Uterus (tissue), 2 donors: ENCODE measurements around the gene FGD6.
A peak's percentile ranks its signal among the peaks of the same experiment; 100 is the strongest.

ENCODE experiments used
- CTCF ChIP-seq, 4 experiments: fragments of 200-600 bp in 2 of 4; fragments of 450-650 bp in 2 of 4; sonication (generic) in 2 of 4; IDR thresholded peaks; one replicate each; pipeline ENCODE4 v1.5.1; 2016 to 2019; ENCODE audit warnings: antibody characterized with exemption in 4 of 4, mild to moderate bottlenecking in 2 of 4, moderate library complexity in 1 of 4
- POLR2A ChIP-seq, 2 donors: fragments of 450-650 bp; IDR thresholded peaks; one replicate each; pipeline ENCODE4 v1.6.1; 2016; ENCODE audit warnings: antibody characterized with exemption in 2 of 2, mild to moderate bottlenecking in 1 of 2, moderate library complexity in 1 of 2

GRCh38 chr12:95073698-95074520 lies 143.4 kb downstream of the FGD6 start:
- TF ChIP-seq CTCF (IDR thresholded peaks at IDR 0.05), result peak in 3 of 4 experiments; percentile 86 to 91 (median 89)
- no peak for TF ChIP-seq POLR2A (IDR thresholded peaks at IDR 0.05)
